GM21526 (cell line): ENCODE data around the gene GNAL.

Source experiments
- ATAC-seq: cut with Tn5 transposase; IDR thresholded peaks from one replicate; pipeline ENCODE4 v1.9.1; 2021; ENCODE audit warnings: moderate library complexity; ENCODE audit not compliant: unreplicated experiment, low FRiP score

The GNAL gene

GRCh38 chr18:11719050-11719449, 30.0 kb downstream of the GNAL start:
- ATAC-seq: no peak

DNA sequence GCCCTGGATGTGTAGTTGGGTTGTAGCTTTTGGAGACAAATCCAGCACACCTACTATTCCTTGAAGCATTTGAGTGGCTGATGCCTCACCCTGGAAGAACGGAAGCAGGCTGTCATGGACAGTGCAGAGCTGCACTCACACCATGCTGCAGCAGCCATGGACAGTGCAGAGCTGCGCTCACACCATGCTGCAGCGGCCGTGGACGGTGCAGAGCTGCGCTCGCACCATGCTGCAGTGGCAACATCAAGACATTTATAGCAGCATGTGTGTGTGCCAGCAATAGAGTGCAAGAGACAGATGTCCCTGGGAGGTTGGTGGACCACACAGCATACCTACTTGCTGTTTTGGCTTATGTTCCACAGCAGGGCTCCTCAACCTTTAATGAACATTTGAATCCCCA, 30.6 kb downstream of the GNAL start:
- no peak for ATAC-seq

DNA sequence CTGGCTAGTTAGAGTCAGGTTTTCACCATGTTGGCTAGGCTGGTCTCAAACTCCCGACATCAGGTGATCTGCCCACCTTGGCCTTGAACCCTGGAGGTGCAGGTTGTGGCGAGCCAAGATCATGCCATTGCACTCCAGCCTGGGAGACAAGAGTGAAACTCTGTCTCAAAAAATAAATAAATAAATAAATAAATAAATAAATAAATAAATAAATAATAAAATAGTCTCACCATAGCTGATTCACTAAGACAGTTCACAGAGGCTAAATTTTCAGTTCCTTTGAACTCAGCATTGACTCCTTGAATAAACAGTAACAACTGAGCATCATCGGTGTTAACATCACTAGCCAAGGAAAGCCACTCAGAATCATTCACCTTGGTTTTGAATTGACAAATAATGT, 32.7 kb downstream of the GNAL start:
- ATAC-seq: no peak

- ATAC-seq: no peak
Measured at GRCh38 chr18:11724781-11725180, 35.7 kb downstream of the GNAL start.

GRCh38 chr18:11726556-11726955, 37.5 kb downstream of the GNAL start:
- ATAC-seq: no peak

DNA sequence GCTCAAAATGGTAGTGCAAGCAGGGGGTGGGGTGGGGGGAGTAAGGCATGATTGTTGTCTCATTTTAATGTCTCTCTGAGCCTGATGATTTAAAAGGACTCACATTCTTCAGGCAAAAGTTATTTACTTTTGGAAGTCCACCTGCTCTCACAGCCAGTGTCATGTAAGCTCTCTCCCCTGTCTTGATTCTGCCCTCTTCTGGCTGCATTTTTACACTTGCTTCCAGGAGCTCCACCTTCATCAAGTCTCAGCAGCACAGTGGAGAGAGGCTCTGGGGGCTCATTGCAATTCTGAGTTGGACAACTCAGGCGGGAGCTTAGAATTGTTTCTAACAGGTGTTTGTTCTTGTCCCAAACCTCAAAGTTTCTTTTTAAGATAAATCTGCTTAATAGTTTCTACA, 39.2 kb downstream of the GNAL start:
- ATAC-seq: no peak

- no peak for ATAC-seq
Measured at GRCh38 chr18:11729556-11729955, 40.5 kb downstream of the GNAL start.

DNA sequence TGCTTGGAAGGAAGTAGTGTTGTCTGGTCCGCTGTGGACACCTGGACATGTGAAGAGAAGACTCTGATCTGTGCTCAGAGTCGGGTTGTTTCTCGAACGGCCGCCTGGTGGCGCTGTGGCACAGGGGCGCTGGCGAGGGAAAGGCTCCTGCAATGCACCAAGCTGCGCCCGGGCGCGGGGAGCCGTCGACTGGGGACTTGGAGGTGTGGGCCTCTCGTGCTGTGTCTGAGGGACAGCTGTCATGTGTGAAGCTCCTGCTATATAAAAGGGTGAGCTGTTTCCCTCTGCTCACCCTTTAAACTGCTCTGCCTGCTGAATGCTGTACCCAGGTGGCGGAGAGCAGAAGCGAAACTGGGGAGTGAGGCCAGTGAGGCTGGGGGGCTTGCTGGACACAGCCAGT, 44.0 kb downstream of the GNAL start:
- no peak for ATAC-seq

- no peak for ATAC-seq
Measured at GRCh38 chr18:11736656-11737055, 47.6 kb downstream of the GNAL start.

GRCh38 chr18:11739893-11740292, 50.8 kb downstream of the GNAL start:
- ATAC-seq: no peak

DNA sequence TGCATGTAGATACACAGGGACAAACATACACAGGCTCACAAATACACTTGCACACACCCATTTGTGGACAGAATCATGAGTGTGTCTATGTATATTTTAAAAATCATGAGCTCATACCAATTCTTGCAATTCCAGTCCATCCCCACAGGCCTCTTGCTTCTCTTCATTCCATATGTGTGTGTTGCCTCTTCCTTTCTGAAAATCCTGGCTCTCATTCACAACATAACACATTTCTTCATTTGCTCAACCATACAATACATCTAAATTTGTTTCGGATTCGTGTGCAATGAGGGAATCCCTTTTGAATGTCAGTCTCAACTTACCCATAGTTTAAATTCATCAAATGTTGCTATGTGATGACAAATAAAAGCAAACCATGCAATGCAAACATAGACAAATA, 51.4 kb downstream of the GNAL start:
- no peak for ATAC-seq

- no peak for ATAC-seq
Measured at GRCh38 chr18:11741505-11742145, 52.6 kb downstream of the GNAL start.

- ATAC-seq: no peak
Measured at GRCh38 chr18:11745521-11745920, 56.5 kb downstream of the GNAL start.

DNA sequence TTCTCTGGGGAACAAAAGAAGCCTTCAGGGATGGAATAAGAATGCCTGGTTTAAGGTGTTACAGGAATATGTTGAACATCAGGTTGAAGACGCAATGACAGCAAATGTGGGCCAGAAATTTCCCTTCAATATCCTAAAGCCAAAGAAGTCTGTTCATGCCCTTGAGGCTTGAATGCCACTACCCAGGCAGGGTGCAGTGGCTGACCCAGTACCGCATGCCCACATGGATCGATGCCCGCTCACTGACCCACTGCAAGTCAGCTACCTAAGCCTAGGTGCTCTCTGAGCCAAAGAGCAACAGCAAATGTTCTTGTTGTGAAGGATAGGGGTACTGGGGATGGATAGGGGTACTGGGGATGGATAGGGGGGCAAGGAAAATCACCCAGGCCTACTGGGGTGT, 58.2 kb downstream of the GNAL start:
- no peak for ATAC-seq

DNA sequence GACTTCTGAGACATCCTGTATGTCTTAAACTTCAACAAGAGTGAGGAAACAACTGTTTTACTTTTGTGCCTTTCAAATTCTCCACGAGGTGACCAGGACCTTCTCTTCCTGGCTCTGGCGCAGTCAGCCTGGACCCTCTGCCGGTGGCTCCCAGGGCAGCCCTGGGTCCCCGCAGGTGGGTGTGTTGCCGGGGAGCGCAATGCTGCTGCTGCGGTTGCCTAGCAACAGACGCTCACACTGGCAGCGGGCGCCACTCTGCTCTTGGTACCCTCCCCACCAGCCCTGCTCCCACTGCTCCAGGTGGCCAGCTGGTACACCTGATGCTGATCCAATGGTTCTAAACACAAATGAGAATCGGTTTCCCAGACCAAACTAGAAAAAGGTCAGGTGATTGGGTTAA, 58.7 kb downstream of the GNAL start:
- ATAC-seq: no peak

DNA sequence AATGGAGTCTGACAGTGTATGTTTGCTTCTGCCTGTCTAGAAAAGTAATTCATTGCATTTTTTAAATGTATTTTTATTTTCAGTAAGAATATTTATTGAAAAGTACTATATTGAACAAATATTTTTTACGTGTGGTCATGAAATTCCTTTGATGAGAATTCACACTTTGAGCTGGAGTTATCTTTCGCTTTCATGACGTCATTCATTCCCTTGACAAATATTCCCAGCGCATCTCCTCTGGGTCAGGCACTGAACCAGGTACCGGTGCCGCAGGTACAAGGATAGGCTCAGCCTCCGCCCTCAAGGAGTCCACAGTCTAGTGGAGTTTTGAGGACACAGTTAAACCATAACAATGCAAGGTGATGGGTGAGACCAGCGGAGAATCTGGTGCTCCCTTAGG, 60.2 kb downstream of the GNAL start:
- no peak for ATAC-seq

DNA sequence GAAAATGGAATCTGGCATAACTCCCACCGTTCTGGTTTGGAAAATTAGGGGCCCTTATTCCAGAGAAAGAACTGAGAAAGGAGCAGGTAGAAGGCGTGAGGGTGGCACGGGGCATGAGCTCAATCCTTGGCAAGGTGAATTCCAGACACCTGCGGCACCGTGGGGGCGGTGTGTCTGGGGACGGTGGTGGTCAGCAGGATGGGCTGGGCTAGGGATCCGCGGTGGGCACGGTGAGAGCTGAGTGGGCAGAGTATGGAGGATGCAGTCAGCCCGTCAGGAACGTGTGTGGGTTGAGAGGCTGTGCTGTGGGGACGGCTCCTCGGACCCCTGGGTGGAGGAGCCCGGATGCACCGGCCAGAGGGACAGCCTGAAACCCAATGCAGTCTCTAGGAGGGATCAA, 61.1 kb downstream of the GNAL start:
- no peak for ATAC-seq

DNA sequence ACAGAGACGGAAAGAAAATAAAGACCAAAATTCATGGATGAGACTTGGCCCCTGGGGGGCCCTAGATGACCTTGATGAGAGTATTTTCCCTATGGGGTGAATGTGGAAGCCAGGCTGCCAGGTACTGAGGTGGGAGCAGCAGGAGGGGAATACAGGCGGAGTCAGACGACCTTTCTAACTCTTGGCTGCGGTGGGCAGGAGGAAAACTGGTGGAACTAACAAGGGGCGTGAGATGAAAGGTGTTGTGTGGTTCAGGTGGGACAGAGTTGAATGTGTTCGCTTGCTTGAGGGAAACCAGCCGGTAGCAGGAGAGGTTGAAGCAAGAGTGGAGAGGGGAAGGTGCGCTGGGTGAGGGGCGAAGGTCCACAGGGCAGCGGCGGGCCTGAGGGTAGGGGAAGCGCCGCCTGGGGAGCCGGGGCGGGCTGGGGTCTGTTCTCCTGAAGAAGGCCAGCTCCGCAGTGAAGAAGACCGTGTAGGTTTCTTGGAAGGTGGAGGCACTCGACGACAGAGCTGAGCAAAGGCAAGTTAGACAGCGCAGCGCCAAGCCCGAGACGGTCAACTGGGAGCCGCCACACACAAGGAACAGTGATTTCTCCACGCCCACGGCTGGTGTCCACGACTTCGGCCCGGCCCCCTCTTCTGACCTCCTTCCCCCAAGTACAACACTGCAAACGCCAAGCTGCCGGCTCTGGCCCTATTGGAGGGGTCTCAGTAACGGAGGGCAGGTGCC, 61.7 kb downstream of the GNAL start:
- ATAC-seq: no peak

DNA sequence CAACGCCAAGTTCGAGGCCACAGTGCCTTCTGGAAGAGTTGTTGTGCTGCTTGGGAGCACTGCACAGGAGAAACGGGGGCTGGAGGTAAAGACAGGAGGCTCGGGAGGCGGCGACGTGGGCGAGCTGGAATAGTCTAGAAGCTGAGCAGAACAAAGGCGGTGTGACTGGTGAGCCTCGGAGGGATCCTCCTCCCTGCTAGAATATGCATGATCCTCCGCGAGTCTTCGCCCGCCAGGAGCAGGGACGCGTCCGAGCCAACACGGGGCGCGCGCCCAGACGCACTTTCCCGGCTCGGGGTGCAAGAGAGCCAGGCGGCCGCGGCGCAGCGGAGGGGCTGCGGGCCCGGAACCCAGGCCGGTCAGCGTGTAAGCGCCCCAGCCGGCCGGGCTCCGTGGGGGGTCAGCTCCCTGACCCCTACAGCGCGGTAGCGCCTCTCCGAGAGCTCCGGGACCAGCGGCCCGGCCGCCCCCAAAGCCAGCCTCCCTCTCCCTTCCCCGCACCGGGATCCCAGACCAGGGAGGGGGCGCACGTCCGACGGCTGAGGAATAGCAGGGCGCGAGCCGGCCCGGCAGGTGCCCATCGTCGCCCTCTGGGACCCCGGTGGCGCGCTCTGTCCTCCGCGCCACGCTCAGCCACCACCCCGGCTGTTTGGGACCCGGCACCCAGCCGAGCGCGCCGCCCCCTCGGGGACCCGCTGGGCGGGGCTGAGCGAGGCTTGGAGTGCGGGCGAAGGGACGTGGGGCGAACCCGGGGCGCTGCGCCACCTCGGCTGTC, 62.5 kb downstream of the GNAL start:
- ATAC-seq: no peak

GRCh38 chr18:11752116-11752911, 63.2 kb downstream of the GNAL start:
- no peak for ATAC-seq

GRCh38 chr18:11754979-11755378, 65.9 kb downstream of the GNAL start:
- no peak for ATAC-seq
